ENCODE data around the gene DDB1. TPM values are rescaled to one million over a fixed set of nuclear protein-coding genes. Genes with fewer than 3 reads are reported as not detected.

Gene DDB1
- total RNA-seq, 2 donors from 2014 or later = 244 to 251 TPM

DNA sequence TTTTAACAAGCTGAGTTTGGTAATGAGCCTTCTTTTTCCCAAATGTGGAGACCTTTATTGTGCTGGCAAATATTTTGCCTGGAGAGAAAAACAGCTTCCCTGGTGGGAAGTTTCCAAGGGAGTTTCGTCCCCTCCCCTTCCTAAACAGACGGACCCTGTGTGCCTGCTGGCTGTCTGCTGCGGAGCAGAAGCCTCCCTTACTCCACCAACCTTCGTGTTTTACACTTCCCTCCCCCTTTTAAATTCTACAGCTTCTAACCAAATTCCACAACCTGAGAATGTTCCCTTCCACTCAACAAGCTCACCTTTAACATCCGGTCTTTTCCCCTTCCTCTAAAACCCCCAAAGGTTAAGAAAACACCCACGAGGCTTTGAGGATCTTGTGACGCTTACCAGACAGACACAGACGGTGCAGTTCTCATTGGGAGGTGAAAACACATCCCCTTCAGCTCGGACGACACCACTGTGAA, 54.9 kb downstream of the DDB1 start:
- 58 to 75% methylated on average over 9 to 10 of the region's 10 CpGs for WGBS, 2 experiments (ENCODE audit: insufficient coverage in 1 of 2, insufficient read length in 1 of 2)
- H3K36me3 Mint-ChIP-seq (ENCODE audit: low read depth) = peaks cover 6% of the 10 kb centered on the region

DNA sequence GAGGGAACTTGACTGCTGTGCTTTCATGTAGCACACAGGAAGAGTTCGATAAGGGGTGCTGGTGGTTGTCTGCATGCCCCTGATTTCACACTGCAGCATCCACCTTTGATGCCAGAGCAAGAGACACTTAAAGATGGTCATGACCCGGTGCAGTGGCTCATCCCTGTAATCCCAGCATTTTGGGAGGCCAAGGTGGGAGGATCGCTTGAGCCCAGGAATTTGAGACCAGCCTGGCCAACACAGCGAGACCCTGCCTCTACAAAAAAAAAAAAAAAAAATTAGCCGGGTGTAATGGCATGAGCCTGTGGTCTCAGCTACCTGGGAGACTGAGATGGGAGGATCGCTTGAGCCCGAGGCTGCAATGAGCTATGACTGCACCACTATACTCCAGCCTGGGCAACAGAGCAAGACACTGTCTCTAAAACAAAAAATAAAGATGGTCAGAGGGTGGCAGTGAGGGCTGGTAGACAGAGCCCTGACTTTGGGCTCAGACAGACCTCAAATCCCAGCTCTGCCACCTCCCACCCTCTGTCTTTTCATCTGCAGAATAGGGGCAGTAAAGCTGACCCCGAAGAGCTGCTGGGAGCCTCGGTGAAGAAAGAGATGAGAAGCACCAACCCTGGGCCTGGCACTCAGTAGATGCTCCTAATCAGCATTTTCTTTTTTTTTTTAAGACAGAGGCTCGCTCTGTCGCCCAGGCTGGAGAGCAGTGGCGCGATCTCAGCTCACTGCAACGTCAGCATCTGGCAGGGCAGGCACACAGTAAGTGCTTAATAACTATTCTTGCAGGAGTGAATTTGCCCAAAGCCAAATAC, 55.5 kb downstream of the DDB1 start:
- Mint-ChIP-seq H3K4me1 (peaks cover 9% of the 10 kb centered on the region), H3K36me3 (ENCODE audit: low read depth) (peaks cover 6% of the 10 kb centered on the region), H3K4me3 (no peak overlapping the region), H3K27ac (no peak overlapping the region), H3K9me3 (no peaks in the 10 kb centered on the region), H3K27me3 (ENCODE audit: insufficient read depth) (peaks cover 7% of the 10 kb centered on the region)
- TF ChIP-seq, protein P1, sequence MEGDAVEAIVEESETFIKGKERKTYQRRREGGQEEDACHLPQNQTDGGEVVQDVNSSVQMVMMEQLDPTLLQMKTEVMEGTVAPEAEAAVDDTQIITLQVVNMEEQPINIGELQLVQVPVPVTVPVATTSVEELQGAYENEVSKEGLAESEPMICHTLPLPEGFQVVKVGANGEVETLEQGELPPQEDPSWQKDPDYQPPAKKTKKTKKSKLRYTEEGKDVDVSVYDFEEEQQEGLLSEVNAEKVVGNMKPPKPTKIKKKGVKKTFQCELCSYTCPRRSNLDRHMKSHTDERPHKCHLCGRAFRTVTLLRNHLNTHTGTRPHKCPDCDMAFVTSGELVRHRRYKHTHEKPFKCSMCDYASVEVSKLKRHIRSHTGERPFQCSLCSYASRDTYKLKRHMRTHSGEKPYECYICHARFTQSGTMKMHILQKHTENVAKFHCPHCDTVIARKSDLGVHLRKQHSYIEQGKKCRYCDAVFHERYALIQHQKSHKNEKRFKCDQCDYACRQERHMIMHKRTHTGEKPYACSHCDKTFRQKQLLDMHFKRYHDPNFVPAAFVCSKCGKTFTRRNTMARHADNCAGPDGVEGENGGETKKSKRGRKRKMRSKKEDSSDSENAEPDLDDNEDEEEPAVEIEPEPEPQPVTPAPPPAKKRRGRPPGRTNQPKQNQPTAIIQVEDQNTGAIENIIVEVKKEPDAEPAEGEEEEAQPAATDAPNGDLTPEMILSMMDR (conservative IDR thresholded peaks at IDR 0.05) = no peak
- no peak for DNase-seq
- Histone ChIP-seq H3K36me3 (ENCODE audit: control insufficient read depth, insufficient read depth, low read length) (peaks cover 5% of the 10 kb centered on the region), H3K9me3 (ENCODE audit: control insufficient read depth, low read length) (no peaks in the 10 kb centered on the region), H3K4me3 (ENCODE audit: low read length) (no peak overlapping the region), H3K27ac (ENCODE audit: low read depth, low read length) (no peak overlapping the region), H3K27me3 (ENCODE audit: control insufficient read depth, insufficient read depth, low read length, poor library complexity, severe bottlenecking) (no peaks in the 10 kb centered on the region), H3K9ac (ENCODE audit: extremely low read depth, low read length, poor library complexity, severe bottlenecking) (no peak overlapping the region), H3K4me1 (ENCODE audit: control insufficient read depth, insufficient read depth, low read length) (no peaks in the 10 kb centered on the region)
- WGBS, 2 experiments (ENCODE audit: insufficient coverage in 1 of 2, insufficient read length in 1 of 2) = 83 to 91% methylated on average over 10 to 14 of the region's 14 CpGs

More for the DNA sequence above, 54.9 kb downstream of the DDB1 start:
- H3K4me3 Mint-ChIP-seq = no peak overlapping the region
- Histone ChIP-seq H3K4me3 (ENCODE audit: low read length) (no peak overlapping the region), H3K36me3 (ENCODE audit: control insufficient read depth, insufficient read depth, low read length) (peaks cover 5% of the 10 kb centered on the region), H3K9me3 (ENCODE audit: control insufficient read depth, low read length) (no peaks in the 10 kb centered on the region), H3K27ac (ENCODE audit: low read depth, low read length) (no peak overlapping the region), H3K9ac (ENCODE audit: extremely low read depth, low read length, poor library complexity, severe bottlenecking) (no peak overlapping the region), H3K4me1 (ENCODE audit: control insufficient read depth, insufficient read depth, low read length) (no peaks in the 10 kb centered on the region), H3K27me3 (ENCODE audit: control insufficient read depth, insufficient read depth, low read length, poor library complexity, severe bottlenecking) (no peaks in the 10 kb centered on the region)
- TF ChIP-seq, protein P1 (conservative IDR thresholded peaks at IDR 0.05) = no peak
- no peak overlapping the region for H3K27ac Mint-ChIP-seq
- no peak for DNase-seq
- no peaks in the 10 kb centered on the region for H3K9me3 Mint-ChIP-seq
- H3K4me1 Mint-ChIP-seq = peaks cover 9% of the 10 kb centered on the region
- H3K27me3 Mint-ChIP-seq (ENCODE audit: insufficient read depth) = peaks cover 10% of the 10 kb centered on the region

DNA sequence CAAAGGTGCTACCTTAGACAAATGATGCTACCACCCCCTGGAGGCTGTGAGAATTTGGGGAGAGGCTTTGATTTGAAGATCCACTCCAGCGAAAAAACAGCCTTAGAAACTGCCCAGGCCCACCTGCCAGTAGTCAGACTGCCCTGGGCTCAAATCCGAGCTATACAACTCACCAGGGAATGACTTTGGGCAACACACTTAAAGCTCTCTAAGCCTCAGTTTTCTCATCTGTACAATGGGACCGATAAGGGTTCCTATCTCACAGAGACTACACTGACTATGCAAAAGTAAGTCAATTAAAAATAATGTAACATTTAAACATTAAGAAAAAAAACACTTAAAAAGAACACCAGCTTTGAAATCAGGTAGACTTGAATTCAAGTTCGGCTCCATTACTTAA, 57.7 kb downstream of the DDB1 start:
- Histone ChIP-seq H3K9ac (ENCODE audit: extremely low read depth, low read length, poor library complexity, severe bottlenecking) (no peak overlapping the region), H3K36me3 (ENCODE audit: control insufficient read depth, insufficient read depth, low read length) (peaks cover 1% of the 10 kb centered on the region), H3K27ac (ENCODE audit: low read depth, low read length) (no peak overlapping the region), H3K27me3 (ENCODE audit: control insufficient read depth, insufficient read depth, low read length, poor library complexity, severe bottlenecking) (no peaks in the 10 kb centered on the region), H3K4me1 (ENCODE audit: control insufficient read depth, insufficient read depth, low read length) (no peaks in the 10 kb centered on the region), H3K4me3 (ENCODE audit: low read length) (no peak overlapping the region), H3K9me3 (ENCODE audit: control insufficient read depth, low read length) (no peaks in the 10 kb centered on the region)
- Mint-ChIP-seq H3K27ac (no peak overlapping the region), H3K4me1 (peaks cover 3% of the 10 kb centered on the region), H3K9me3 (no peaks in the 10 kb centered on the region), H3K27me3 (ENCODE audit: insufficient read depth) (no peaks in the 10 kb centered on the region), H3K36me3 (ENCODE audit: low read depth) (peaks cover 8% of the 10 kb centered on the region), H3K4me3 (no peak overlapping the region)
- TF ChIP-seq, protein P1 (conservative IDR thresholded peaks at IDR 0.05) = no peak
- DNase-seq = no peak
- 88 to 90% methylated on average over 2 to 4 of the region's 4 CpGs for WGBS, 2 experiments (ENCODE audit: insufficient coverage in 1 of 2, insufficient read length in 1 of 2)
